Measurements from ENCODE around the gene ENGASE.

ENGASE gene

DNA sequence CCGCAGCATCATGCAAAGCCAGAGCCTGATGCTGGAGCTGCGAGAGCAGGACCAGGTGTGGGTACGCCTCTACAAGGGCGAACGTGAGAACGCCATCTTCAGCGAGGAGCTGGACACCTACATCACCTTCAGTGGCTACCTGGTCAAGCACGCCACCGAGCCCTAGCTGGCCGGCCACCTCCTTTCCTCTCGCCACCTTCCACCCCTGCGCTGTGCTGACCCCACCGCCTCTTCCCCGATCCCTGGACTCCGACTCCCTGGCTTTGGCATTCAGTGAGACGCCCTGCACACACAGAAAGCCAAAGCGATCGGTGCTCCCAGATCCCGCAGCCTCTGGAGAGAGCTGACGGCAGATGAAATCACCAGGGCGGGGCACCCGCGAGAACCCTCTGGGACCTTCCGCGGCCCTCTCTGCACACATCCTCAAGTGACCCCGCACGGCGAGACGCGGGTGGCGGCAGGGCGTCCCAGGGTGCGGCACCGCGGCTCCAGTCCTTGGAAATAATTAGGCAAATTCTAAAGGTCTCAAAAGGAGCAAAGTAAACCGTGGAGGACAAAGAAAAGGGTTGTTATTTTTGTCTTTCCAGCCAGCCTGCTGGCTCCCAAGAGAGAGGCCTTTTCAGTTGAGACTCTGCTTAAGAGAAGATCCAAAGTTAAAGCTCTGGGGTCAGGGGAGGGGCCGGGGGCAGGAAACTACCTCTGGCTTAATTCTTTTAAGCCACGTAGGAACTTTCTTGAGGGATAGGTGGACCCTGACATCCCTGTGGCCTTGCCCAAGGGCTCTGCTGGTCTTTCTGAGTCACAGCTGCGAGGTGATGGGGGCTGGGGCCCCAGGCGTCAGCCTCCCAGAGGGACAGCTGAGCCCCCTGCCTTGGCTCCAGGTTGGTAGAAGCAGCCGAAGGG lies 26.4 kb upstream of the ENGASE start:
- no peak for DNase-seq
- no peak overlapping the region for H3K27ac Mint-ChIP-seq

GRCh38 chr17:79048826-79049755 lies 25.5 kb upstream of the ENGASE start:
- Mint-ChIP-seq H3K4me3 (no peak overlapping the region), H3K27me3 (ENCODE audit: low read depth, poor library complexity) (peaks cover 25% of the 10 kb centered on the region), H3K9me3 (peaks cover 29% of the 10 kb centered on the region), H3K27ac (no peak overlapping the region), H3K36me3 (ENCODE audit: low read depth) (no peaks in the 10 kb centered on the region), H3K4me1 (peaks cover 20% of the 10 kb centered on the region)
- TF ChIP-seq, protein P1, sequence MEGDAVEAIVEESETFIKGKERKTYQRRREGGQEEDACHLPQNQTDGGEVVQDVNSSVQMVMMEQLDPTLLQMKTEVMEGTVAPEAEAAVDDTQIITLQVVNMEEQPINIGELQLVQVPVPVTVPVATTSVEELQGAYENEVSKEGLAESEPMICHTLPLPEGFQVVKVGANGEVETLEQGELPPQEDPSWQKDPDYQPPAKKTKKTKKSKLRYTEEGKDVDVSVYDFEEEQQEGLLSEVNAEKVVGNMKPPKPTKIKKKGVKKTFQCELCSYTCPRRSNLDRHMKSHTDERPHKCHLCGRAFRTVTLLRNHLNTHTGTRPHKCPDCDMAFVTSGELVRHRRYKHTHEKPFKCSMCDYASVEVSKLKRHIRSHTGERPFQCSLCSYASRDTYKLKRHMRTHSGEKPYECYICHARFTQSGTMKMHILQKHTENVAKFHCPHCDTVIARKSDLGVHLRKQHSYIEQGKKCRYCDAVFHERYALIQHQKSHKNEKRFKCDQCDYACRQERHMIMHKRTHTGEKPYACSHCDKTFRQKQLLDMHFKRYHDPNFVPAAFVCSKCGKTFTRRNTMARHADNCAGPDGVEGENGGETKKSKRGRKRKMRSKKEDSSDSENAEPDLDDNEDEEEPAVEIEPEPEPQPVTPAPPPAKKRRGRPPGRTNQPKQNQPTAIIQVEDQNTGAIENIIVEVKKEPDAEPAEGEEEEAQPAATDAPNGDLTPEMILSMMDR (IDR thresholded peaks at IDR 0.05): no peak
- no peak for DNase-seq

More for the DNA sequence above, 26.4 kb upstream of the ENGASE start:
- no peak overlapping the region for H3K4me3 Mint-ChIP-seq
- H3K36me3 Mint-ChIP-seq (ENCODE audit: low read depth): no peaks in the 10 kb centered on the region
- peaks cover 23% of the 10 kb centered on the region for H3K27me3 Mint-ChIP-seq (ENCODE audit: low read depth, poor library complexity)
- TF ChIP-seq, protein P1 (IDR thresholded peaks at IDR 0.05): no peak
- H3K4me1 Mint-ChIP-seq: peaks cover 29% of the 10 kb centered on the region
- peaks cover 20% of the 10 kb centered on the region for H3K9me3 Mint-ChIP-seq

DNA sequence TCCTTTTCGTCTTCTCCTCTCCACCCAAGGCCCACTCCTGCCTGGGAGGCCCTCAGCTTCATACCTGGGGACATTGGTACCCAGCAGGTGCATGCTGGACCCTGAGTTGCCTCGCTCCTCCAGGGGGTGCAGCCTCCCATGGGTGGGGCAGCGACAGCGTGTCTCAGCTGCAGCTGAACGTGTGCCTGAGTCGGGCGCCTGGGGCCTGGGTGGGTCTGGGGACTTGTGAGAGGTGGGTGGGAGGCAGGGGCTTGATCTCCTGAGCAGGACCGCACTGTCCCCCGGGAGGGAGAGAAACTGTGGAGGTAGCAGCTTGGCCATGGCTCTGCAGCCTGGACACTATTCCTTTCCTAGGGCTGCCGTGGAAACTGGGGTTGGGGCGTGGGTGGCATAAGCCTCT lies 24.8 kb upstream of the ENGASE start:
- H3K9me3 Mint-ChIP-seq: peaks cover 36% of the 10 kb centered on the region
- H3K36me3 Mint-ChIP-seq (ENCODE audit: low read depth): no peaks in the 10 kb centered on the region
- no peak overlapping the region for H3K27ac Mint-ChIP-seq
- H3K27me3 Mint-ChIP-seq (ENCODE audit: low read depth, poor library complexity): peaks cover 18% of the 10 kb centered on the region
- no peak overlapping the region for H3K4me3 Mint-ChIP-seq
- peaks cover 17% of the 10 kb centered on the region for H3K4me1 Mint-ChIP-seq
- DNase-seq: no peak
- TF ChIP-seq, protein P1 (IDR thresholded peaks at IDR 0.05): no peak

DNA sequence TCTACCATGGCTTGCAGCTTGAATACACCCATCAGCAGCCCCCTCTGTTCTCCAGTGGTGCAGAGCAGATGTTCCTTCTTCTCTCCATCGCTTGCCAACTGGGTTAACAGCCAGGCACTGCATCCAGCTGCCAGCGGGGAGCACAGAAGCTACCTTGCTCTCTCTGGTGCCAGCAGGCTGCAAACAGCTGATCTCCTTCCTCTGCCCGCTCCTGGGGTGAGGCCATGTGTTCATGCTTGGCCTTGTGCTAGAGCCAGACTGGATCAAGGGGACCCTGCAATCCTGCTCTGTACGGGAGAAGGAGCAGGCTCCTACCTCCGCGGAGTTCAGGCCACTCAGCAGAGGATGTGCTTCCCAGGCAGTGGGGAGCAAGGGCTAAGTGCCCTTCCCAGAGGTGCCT lies 24.1 kb upstream of the ENGASE start:
- TF ChIP-seq, protein P1 (IDR thresholded peaks at IDR 0.05): no peak
- Mint-ChIP-seq H3K27me3 (ENCODE audit: low read depth, poor library complexity) (peaks cover 13% of the 10 kb centered on the region), H3K9me3 (peaks cover 44% of the 10 kb centered on the region), H3K27ac (no peak overlapping the region), H3K4me1 (peaks cover 17% of the 10 kb centered on the region), H3K4me3 (no peak overlapping the region), H3K36me3 (ENCODE audit: low read depth) (no peaks in the 10 kb centered on the region)
- no peak for DNase-seq

GRCh38 chr17:79051306-79051705 lies 23.3 kb upstream of the ENGASE start:
- DNase-seq: no peak
- TF ChIP-seq, protein P1 (IDR thresholded peaks at IDR 0.05): no peak
- H3K9me3 Mint-ChIP-seq: peaks cover 46% of the 10 kb centered on the region
- H3K4me1 Mint-ChIP-seq: peaks cover 9% of the 10 kb centered on the region
- peaks cover 10% of the 10 kb centered on the region for H3K27me3 Mint-ChIP-seq (ENCODE audit: low read depth, poor library complexity)
- no peaks in the 10 kb centered on the region for H3K36me3 Mint-ChIP-seq (ENCODE audit: low read depth)
- H3K4me3 Mint-ChIP-seq: no peak overlapping the region
- H3K27ac Mint-ChIP-seq: no peak overlapping the region
